NCI-H128 (cell line): Measurements from ENCODE around the gene MEGF6.

Source experiments
- DNase-seq: peaks from one replicate; lab custom pipeline; 2025; ENCODE audit not compliant: unreplicated experiment; lab: John Stamatoyannopoulos, UW

MEGF6 gene

DNA sequence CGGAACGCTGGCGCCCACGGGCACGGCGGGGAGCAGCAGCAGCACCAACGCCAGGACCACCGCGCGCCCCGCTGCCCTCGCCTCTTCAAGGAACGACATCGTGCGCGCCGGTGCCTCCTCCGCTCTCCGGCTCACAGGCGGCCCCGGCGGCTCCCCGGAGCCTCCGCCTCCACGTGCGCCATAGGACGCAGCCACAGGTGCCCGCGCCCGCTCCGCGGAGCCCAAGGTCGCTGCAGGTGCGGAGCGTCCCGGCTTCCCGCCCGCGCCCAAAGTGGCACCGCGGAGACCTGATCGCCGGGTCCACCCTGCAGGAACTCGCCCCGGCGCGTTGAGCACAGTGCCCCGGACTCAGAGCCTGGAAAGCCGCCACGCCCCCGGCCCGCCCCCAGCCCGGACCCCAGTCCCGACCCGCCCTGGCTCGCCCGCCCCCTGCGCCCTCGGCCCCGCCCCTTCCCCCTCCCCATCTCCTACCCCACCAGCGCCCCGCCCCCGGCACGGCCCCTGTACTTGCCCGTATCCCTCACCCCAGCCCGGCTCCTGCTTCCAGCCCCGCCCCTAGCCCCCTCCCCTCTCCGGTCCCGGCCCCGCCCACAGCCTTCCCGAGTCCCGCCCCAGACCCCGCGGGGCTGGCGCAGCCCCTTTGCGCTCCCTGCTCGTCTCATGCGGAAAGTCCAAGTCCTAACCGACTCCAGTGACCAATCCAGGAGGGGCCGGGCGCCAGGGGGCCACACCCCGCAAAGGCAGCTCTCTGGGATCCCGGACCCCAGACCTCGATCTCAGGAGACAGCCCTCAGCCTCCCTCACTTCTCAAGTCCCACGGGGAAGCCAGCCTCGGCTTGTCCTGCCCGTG lies at the start of gene MEGF6:
Gene MEGF6 (minus strand): TSS at position 339 of the 850 bp plus-strand sequence. CDS start 240 bp downstream, at position 99.
- DNase-seq, result peak; percentile 38

GRCh38 chr1:3660704-3661103 lies 49.4 kb upstream of the MEGF6 start:
- DNase-seq, result no peak

GRCh38 chr1:3659093-3659492 lies 47.8 kb upstream of the MEGF6 start:
- DNase-seq, result no peak

DNA sequence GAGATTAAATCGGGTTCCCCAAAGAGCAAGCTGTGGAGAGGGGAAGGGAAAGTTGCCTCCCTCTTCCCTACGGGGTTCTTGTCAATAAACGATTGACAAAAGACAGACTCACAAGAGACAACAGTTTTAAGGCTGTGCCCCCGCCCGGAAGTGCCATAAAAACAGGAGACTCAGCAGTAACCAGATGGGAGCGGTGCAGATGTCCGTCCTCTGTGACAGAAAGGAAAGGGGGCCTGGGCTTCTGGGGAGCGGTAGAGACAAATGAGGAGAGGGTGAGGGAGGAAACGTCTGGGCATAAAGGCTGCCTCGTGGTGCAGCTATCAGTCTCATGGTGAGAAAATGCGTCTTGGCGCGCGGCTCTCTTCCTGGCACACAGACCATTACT lies 46.9 kb upstream of the MEGF6 start:
- no peak for DNase-seq

- no peak for DNase-seq
Observed at GRCh38 chr1:3657578-3658230, 46.4 kb upstream of the MEGF6 start.

GRCh38 chr1:3657096-3657475 lies 45.8 kb upstream of the MEGF6 start:
- no peak for DNase-seq

DNA sequence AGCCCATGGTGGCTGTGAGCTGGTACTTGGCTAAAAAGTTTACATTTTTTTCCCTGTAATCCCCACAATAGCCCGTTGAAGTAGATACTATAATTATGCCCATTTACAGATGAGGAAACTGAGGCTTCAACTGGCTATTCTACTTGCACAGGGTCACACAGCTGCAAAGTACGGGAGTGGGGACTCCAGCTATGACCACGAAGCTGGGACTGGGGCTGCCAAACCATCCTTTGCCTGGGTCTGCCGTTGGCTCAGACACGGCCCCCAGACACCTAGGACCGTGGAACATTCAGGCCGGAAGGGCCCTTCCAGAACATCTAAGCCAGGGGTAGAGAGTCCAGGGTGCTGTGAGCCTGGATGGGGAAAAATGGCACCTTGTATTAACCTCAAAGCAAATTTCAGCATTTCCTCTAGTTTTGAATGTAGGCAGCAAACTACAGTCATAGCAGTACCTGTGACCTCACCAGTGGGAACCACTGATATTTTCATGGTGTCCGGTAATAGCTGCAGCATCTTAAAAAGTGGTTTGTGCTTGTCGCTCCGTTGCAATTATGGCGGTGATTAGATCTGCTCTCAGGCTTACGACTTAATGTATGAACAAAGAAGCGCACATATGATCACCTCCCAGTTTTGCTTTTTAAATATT lies 45.3 kb upstream of the MEGF6 start:
- no peak for DNase-seq

DNA sequence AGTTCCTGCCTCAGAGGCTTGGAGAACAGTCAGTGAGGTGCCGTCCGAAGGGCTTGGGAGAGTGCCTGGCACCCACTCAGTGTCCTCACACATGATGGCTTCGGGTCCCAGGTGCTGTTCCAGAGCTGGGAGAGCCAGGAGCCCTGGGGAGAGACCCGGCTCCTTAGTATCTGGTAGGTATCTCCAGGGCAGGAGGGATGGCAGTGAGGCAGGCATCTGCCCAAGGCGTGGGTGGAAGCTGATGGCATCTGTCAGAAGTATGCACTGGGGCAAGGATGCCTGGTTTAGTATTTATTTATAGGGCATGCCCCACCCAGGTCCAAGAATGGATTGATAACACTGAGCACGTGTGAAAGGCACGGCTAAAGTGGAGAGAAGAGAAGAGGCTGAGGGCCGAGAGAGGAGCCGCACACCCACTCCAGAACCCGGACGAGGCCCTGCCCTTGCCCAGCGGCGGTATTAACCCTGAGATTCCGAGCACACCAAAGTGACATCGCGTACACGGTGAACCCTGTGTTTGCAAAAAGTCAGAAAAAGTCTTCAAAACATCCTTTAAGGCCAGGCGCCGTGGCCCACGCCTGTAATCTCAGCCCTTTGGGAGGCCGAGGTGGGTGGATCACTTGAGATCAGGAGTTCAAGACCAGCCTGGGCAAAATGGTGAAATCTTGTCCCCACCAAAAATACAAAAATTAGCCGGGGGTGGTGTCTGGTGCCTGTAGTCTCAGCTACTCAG lies 43.4 kb upstream of the MEGF6 start:
- no peak for DNase-seq

GRCh38 chr1:3653286-3653618 lies 41.9 kb upstream of the MEGF6 start:
- DNase-seq, result no peak

DNA sequence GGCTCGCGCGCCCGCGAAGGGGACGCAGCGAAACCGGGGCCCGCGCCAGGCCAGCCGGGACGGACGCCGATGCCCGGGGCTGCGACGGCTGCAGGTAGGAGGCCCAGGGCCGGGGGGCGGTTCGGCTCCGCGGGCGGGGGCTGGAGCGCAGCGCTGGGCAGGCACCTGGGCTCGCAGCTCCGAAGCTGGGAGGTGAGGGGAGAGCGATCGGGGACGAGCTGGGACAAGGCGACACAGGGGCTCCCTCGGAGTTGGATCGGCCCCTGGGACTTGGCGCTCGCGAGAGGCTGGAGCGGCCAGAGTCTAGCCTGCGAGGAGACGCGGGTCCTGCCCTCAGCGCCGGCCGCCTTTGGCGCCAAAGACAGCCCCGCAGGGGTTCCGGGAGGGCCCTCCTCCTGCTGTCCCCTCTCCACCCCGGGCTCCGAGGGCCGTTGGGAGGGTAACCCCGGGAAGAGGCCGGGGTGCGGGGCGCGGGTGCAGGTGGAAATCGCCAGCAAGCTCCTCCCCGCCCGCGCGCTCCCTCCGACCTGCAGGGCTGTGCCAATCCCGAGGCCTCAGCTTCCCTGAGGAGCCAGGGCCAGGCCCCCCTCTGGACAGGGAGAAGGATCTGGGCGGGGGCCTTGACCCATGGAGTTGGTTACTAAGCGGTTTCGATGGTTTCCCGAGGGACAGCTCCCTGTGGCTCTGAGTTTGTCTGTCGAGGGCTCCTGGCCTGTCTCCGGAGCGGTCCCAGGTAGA lies 41.4 kb upstream of the MEGF6 start:
- DNase-seq, result peak; percentile 30

GRCh38 chr1:3651930-3652547 lies 40.7 kb upstream of the MEGF6 start, which contains the start of gene TP73:
TP73 (plus strand) TSS chr1:3652516; CDS start chr1:3682366, 29,850 bp downstream.
- peak; percentile 30 for DNase-seq

DNA sequence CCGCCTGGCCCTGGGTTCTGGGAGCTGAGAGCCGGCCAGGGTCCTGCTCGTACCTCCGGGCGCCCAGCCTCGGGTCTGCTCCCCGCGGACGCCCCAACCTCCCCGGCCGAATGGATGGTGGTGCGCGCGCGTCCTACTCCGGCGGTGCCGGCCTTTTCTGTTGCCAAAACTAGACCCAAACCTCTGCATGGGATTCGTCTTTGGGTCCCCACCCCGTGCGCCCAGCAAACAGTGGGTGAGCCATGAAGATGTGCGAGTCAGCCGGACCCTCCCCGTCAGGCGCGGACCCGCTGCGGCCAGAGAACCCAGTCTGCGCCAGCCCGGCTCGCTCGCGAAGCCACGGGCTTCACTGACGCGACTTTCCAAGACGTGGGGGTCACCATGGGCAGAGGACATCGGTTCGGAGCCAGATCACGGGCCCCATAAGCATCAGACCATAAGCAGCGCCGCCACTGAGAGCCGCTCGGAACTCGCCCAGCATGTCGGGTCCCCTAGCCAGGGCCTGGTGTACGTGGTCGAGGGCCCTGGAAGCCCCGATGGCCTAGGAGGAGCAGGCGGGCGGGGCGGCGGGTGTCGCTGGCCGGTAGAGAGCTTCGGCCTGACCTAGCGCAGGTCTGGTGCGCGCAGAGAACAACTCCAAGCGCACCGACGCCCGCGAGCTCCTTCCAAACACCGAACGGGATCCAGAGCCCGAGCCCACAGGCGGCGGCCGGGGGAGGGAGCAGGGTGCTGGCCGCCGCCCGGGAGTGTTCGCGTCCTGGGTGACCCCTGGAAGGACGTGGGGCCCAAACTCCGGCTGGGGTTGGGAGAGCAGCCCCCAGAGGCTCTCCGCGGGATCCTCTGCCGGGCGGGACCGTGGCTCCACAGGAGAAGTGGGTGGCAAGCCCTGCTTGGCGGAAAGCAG lies 40.0 kb upstream of the MEGF6 start:
- no peak for DNase-seq

- DNase-seq, result no peak
Observed at GRCh38 chr1:3650248-3651025, 39.1 kb upstream of the MEGF6 start.

GRCh38 chr1:3649342-3650247 lies 38.3 kb upstream of the MEGF6 start, which contains the start of gene WRAP73:
WRAP73 (minus strand) TSS chr1:3650103; CDS start chr1:3649999, 104 bp downstream.
- DNase-seq, result peak; percentile 77

- DNase-seq, result no peak
Observed at GRCh38 chr1:3646596-3646995, 35.3 kb upstream of the MEGF6 start.

DNA sequence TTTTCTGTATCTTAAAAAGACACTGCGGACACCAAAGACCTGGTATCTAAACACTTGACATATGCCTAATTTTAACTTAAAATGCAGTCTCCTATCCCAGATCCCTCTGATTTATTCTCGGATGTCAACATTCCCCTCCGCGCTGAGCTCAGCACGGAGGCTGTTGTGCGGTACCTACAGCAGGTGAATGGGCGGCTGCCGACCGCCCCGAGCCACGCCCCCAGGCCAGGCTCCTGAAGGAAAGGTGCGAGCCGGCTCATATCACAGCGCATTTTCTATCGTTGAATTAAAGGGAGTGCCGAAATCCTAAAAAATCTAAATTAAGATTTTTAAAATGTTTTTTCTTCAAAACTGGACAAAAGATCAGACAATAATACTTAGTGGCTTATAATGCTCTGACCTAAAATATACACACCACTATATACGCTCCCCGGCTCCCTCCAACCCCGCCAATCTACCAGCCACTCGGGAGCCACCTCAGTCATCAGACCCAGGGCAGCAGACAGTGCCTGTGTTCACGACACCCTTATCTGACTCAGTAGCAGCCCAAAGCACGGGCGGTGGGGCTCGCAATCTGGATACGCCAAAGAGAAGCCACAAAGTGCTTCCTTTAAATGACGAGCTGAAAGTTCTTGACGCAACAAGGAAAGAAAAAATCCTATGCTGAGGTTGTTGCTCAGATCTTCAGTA lies 34.5 kb upstream of the MEGF6 start:
- DNase-seq, result no peak

GRCh38 chr1:3645247-3645646 lies 33.9 kb upstream of the MEGF6 start:
- DNase-seq, result no peak
